Neural cell (in vitro differentiated cells): ENCODE results near the gene MS4A14. TPM values are rescaled to one million over a fixed set of nuclear protein-coding genes. Genes with fewer than 3 reads are reported as not detected.

Experiments
- H2AFZ ChIP-seq: fragments of 200-600, 300-800 bp; sonication (generic), shearing (Covaris generic); 2 replicates; pipeline ENCODE4 v1.6.0; 2014; ENCODE audit warnings: low read depth, mild to moderate bottlenecking, antibody characterized with exemption, low read length, moderate library complexity
- H3F3A ChIP-seq: fragments of 200-600 bp; shearing (Covaris generic); 2 replicates; pipeline ENCODE4 v1.6.1; 2016; ENCODE audit warnings: mild to moderate bottlenecking, moderate library complexity, mixed read lengths, antibody characterized with exemption, low read length; ENCODE audit not compliant: insufficient read depth, poor library complexity, severe bottlenecking
- H3K27ac ChIP-seq: fragments of 200-600, 300-800 bp; sonication (generic), shearing (Covaris generic); 2 replicates; pipeline ENCODE4 v1.5.1; 2014; ENCODE audit warnings: mild to moderate bottlenecking, low read length, moderate library complexity
- H3K27me3 ChIP-seq: fragments of 300-800, 200-600 bp; sonication (generic), shearing (Covaris generic); 2 replicates; pipeline ENCODE4 v1.6.0; 2014; ENCODE audit warnings: mild to moderate bottlenecking, low read depth, low read length, moderate library complexity; ENCODE audit not compliant: insufficient read depth
- H3K36me3 ChIP-seq: fragments of 300-800, 200-600 bp; sonication (generic), shearing (Covaris generic); 2 replicates; pipeline ENCODE4 v1.5.1; 2014; ENCODE audit warnings: mild to moderate bottlenecking, antibody characterized with exemption, low read length, moderate library complexity; ENCODE audit not compliant: insufficient read depth
- H3K4me2 ChIP-seq: fragments of 300-800, 200-600 bp; sonication (generic), shearing (Covaris generic); 2 replicates; pipeline ENCODE4 v1.6.0; 2014; ENCODE audit warnings: mild to moderate bottlenecking, low read length
- H3K4me3 ChIP-seq: fragments of 300-800, 200-600 bp; sonication (generic), shearing (Covaris generic); 2 replicates; pipeline ENCODE4 v1.5.1; 2014; ENCODE audit warnings: mild to moderate bottlenecking, low read length, moderate library complexity
- H3K79me2 ChIP-seq: fragments of 200-600 bp; shearing (Covaris generic); replicated peaks from 2 replicates; pipeline ENCODE4 v1.6.0; 2014; ENCODE audit warnings: mild to moderate bottlenecking, low read length, moderate library complexity; ENCODE audit not compliant: insufficient read depth
- H3K9ac ChIP-seq: fragments of 300-800, 200-600 bp; sonication (generic), shearing (Covaris generic); 2 replicates; pipeline ENCODE4 v1.6.1; 2016; ENCODE audit warnings: mild to moderate bottlenecking, low read length, mixed read lengths
- H3K9me2 ChIP-seq: fragments of 200-600 bp; shearing (Covaris generic); 2 replicates; pipeline ENCODE4 v1.6.1; 2016; ENCODE audit warnings: mild to moderate bottlenecking, low read length, mixed read lengths; ENCODE audit not compliant: insufficient read depth
- H3K9me3 ChIP-seq: fragments of 200-600, 300-800 bp; sonication (generic), shearing (Covaris generic); 2 replicates; pipeline ENCODE4 v1.6.1; 2016; ENCODE audit warnings: mild to moderate bottlenecking, mixed run types, low read length, moderate library complexity, mixed read lengths
- H4K20me1 ChIP-seq: fragments of 200-600 bp; shearing (Covaris generic); 2 replicates; pipeline ENCODE4 v1.6.1; 2016; ENCODE audit warnings: mild to moderate bottlenecking, mixed run types; ENCODE audit not compliant: insufficient read depth
- CTCF ChIP-seq: fragments of 450-650 bp; IDR thresholded peaks from 2 replicates; pipeline ENCODE4 v1.5.1; 2014; ENCODE audit warnings: antibody characterized with exemption, mild to moderate bottlenecking, moderate library complexity; ENCODE audit not compliant: poor library complexity, severe bottlenecking
- EP300 ChIP-seq: fragments of 450-650 bp; conservative IDR thresholded peaks from 2 replicates; pipeline ENCODE4 v1.6.1; 2014; ENCODE audit warnings: antibody characterized with exemption, mild to moderate bottlenecking, moderate library complexity; ENCODE audit not compliant: poor library complexity, severe bottlenecking
- EZH2 ChIP-seq: fragments of 200-600, 300-800 bp; shearing (Covaris generic), sonication (generic); IDR thresholded peaks from 2 replicates; pipeline ENCODE4 v1.6.1; 2014; ENCODE audit warnings: antibody characterized with exemption, low read length, borderline replicate concordance, mild to moderate bottlenecking; ENCODE audit not compliant: insufficient read depth, poor library complexity, severe bottlenecking
- MXI1 ChIP-seq: fragments of 450-650 bp; conservative IDR thresholded peaks from 2 replicates; pipeline ENCODE4 v1.6.1; 2014; ENCODE audit warnings: antibody characterized with exemption, mild to moderate bottlenecking; ENCODE audit not compliant: poor library complexity, severe bottlenecking
- POLR2AphosphoS5 ChIP-seq: IDR thresholded peaks from 2 replicates; pipeline ENCODE4 v1.6.1; 2012
- RAD21 ChIP-seq: fragments of 450-650 bp; conservative IDR thresholded peaks from 2 replicates; pipeline ENCODE4 v1.6.1; 2014; ENCODE audit warnings: antibody characterized with exemption, mild to moderate bottlenecking, moderate library complexity
- REST ChIP-seq: IDR thresholded peaks from 2 replicates; pipeline ENCODE4 v1.6.1; 2012; ENCODE audit warnings: borderline replicate concordance
- SMC3 ChIP-seq: fragments of 450-650 bp; conservative IDR thresholded peaks from 2 replicates; pipeline ENCODE4 v1.6.1; 2014; ENCODE audit warnings: antibody characterized with exemption, mild to moderate bottlenecking, moderate library complexity; ENCODE audit not compliant: poor library complexity
- TAF1 ChIP-seq: IDR thresholded peaks from 2 replicates; pipeline ENCODE4 v1.6.1; 2012; ENCODE audit warnings: low read depth
- polyA plus RNA-seq: library from polyadenylated mRNA; depleted of rRNA; stranded (reverse); fragments of >200 nt; gene quantifications from 2 replicates; pipeline ENCODE4 v1.2.3, GENCODE V29; 2014

MS4A14 gene
- polyA plus RNA-seq, 1 donor from 2014 or later: not detected

GRCh38 chr11:60349990-60350389, 46.3 kb upstream of the MS4A14 start:
- H3K79me2 ChIP-seq: no peaks in the 10 kb centered on the region
- H3K27ac ChIP-seq: no peak overlapping the region
- no peaks in the 10 kb centered on the region for H3F3A ChIP-seq
- no peak overlapping the region for H3K4me2 ChIP-seq
- H3K9me3 ChIP-seq: no peaks in the 10 kb centered on the region
- H3K9me2 ChIP-seq: no peaks in the 10 kb centered on the region
- H3K9ac ChIP-seq: no peak overlapping the region
- H3K27me3 ChIP-seq: no peaks in the 10 kb centered on the region
- H3K36me3 ChIP-seq: no peaks in the 10 kb centered on the region
- TF ChIP-seq RAD21 (no peak), EP300 (no peak), CTCF (no peak), SMC3 (no peak), TAF1 (no peak), EZH2 (no peak), MXI1 (no peak), REST (no peak)
- no peak overlapping the region for H3K4me3 ChIP-seq
- no peaks in the 10 kb centered on the region for H4K20me1 ChIP-seq
- no peak overlapping the region for H2AFZ ChIP-seq

GRCh38 chr11:60357771-60358170, 38.5 kb upstream of the MS4A14 start:
- H3K36me3 ChIP-seq: no peaks in the 10 kb centered on the region
- no peaks in the 10 kb centered on the region for H3K9me3 ChIP-seq
- no peak overlapping the region for H3K4me2 ChIP-seq
- no peaks in the 10 kb centered on the region for H3K27me3 ChIP-seq
- H4K20me1 ChIP-seq: no peaks in the 10 kb centered on the region
- no peak overlapping the region for H3K27ac ChIP-seq
- H3K9me2 ChIP-seq: no peaks in the 10 kb centered on the region
- TF ChIP-seq MXI1 (no peak), REST (no peak), POLR2AphosphoS5 (no peak), TAF1 (no peak), CTCF (no peak), SMC3 (no peak), EZH2 (no peak), RAD21 (no peak), EP300 (no peak)
- no peaks in the 10 kb centered on the region for H3F3A ChIP-seq
- H3K4me3 ChIP-seq: no peak overlapping the region
- H3K79me2 ChIP-seq: no peaks in the 10 kb centered on the region
- no peak overlapping the region for H2AFZ ChIP-seq
- no peak overlapping the region for H3K9ac ChIP-seq
